Measurements from ENCODE around the gene CHEK2. TPM values are rescaled to one million over a fixed set of nuclear protein-coding genes. Genes with fewer than 3 reads are reported as not detected.

CHEK2 gene
- total and polyA plus RNA-seq, 10 of the 15 experiments (the other 5 are each of a cell fraction or from before 2014, with no cell fraction given), result 15.7 to 59.7 (median 22.7) TPM

- Histone ChIP-seq H3K79me2 (ENCODE audit: control insufficient read depth, insufficient read depth, low read length) (no peaks in the 10 kb centered on the region), H4K20me1 (ENCODE audit: control insufficient read depth, insufficient read depth) (no peaks in the 10 kb centered on the region), H3K4me1 (ENCODE audit: control insufficient read depth, insufficient read depth, low read length) (peaks cover 13% of the 10 kb centered on the region; the same call in 1 of the 2 replicates), H3K36me3 (ENCODE audit: control insufficient read depth in 2 of 2, insufficient read depth in 2 of 2, low read length in 1 of 2) (peaks cover 0 to 21% of the 10 kb centered on the region in 2 experiments; a peak in 2 of 4 replicates), H3K27ac (ENCODE audit: control insufficient read depth, insufficient read depth) (no peak overlapping the region), H2AFZ (ENCODE audit: control insufficient read depth, low read depth, low read length) (no peak overlapping the region), H3K27me3 (replicated peaks in 1 of 2; ENCODE audit: control insufficient read depth in 2 of 2, insufficient read depth in 2 of 2, low read length in 1 of 2) (no peaks in the 10 kb centered on the region), H3K4me2 (ENCODE audit: control insufficient read depth, insufficient read depth) (no peak overlapping the region), H3K4me3 (no peak overlapping the region), H3K9me3 (replicated peaks; ENCODE audit: control insufficient read depth, insufficient read depth, low read length) (no peaks in the 10 kb centered on the region; the same call in 2 of the 3 replicates), H3K9ac (ENCODE audit: control insufficient read depth, insufficient read depth, low read length) (no peak overlapping the region)
- WGBS (ENCODE audit: insufficient coverage, insufficient replicate concordance, low lambda C conversion rate, missing lambda C conversion rate), result 92% methylated on average over 6 of the region's 6 CpGs
- intact Hi-C loops (cut with micrococcal nuclease; ENCODE audit: unreplicated experiment), result no loop called here
- no peak for DNase-seq (ENCODE audit: low read depth, low spot score)
- RAD21 ChIA-PET (ENCODE audit: unreplicated experiment), result interaction anchor here (0.6 to 1.2 kb wide), 3 partner anchors 10 to 290 kb away, joined by 3 to 4 read pairs (median 3); no protein-coding TSS in a partner anchor
- TF ChIP-seq MYB (IDR thresholded peaks at IDR 0.05; ENCODE audit: borderline replicate concordance, low read depth, low read length), result no peak
- TF ChIP-seq HDAC6 (IDR thresholded peaks at IDR 0.05; ENCODE audit: unreplicated experiment), result no peak
- TF ChIP-seq RCOR1 (conservative IDR thresholded peaks at IDR 0.05; ENCODE audit: low read depth, low read length), result no peak
- BruUV-seq (replicated peaks), result no TSS peak
- ATAC-seq, result no peak
- POLR2A ChIA-PET, result interaction anchor here (2.6 kb wide), 1 partner anchor 10 kb away, joined by 9 read pairs; no protein-coding TSS in a partner anchor
- no peak for FAIRE-seq
- SMC1A ChIA-PET (ENCODE audit: uncharacterized antibody, unreplicated experiment), result interaction anchor here (2.9 kb wide), 1 partner anchor 11 kb away, joined by 22 read pairs; no protein-coding TSS in a partner anchor
- in situ Hi-C loops (cut with MboI), result no loop called here
- CTCF ChIA-PET, result interaction anchor here (1.0 to 1.4 kb wide), 2 partner anchors 10 to 73 kb away, joined by 3 to 4 read pairs; no protein-coding TSS in a partner anchor
Measured at GRCh38 chr22:28750471-28750881, 8.9 kb upstream of the CHEK2 start.

- RAD21 ChIA-PET (ENCODE audit: unreplicated experiment), result interaction anchor here (1.0 to 1.4 kb wide), 3 partner anchors 41 to 51 kb away, joined by 3 read pairs; no protein-coding TSS in a partner anchor
- Histone ChIP-seq H4K20me1 (ENCODE audit: control insufficient read depth, insufficient read depth) (no peaks in the 10 kb centered on the region), H3K36me3 (ENCODE audit: control insufficient read depth in 2 of 2, insufficient read depth in 2 of 2, low read length in 1 of 2) (peaks cover 2 to 24% of the 10 kb centered on the region in 2 experiments), H2AFZ (ENCODE audit: control insufficient read depth, low read depth, low read length) (no peak overlapping the region), H3K79me2 (ENCODE audit: control insufficient read depth, insufficient read depth, low read length) (peaks cover 20% of the 10 kb centered on the region), H3K9me3 (replicated peaks; ENCODE audit: control insufficient read depth, insufficient read depth, low read length) (no peaks in the 10 kb centered on the region; the same call in 2 of the 3 replicates), H3K27ac (ENCODE audit: control insufficient read depth, insufficient read depth) (no peak overlapping the region), H3K4me3 (no peak overlapping the region), H3K4me2 (ENCODE audit: control insufficient read depth, insufficient read depth) (no peak overlapping the region; the same call in 1 of the 2 replicates), H3K4me1 (ENCODE audit: control insufficient read depth, insufficient read depth, low read length) (peaks cover 15% of the 10 kb centered on the region), H3K9ac (ENCODE audit: control insufficient read depth, insufficient read depth, low read length) (no peak overlapping the region), H3K27me3 (replicated peaks in 1 of 2; ENCODE audit: control insufficient read depth in 2 of 2, insufficient read depth in 2 of 2, low read length in 1 of 2) (no peaks in the 10 kb centered on the region)
- POLR2A ChIA-PET, result interaction anchor here (0.5 to 1.7 kb wide), 5 partner anchors 13 to 484 kb away, joined by 3 to 4 read pairs (median 4); no protein-coding TSS in a partner anchor
- ATAC-seq (no peak), FAIRE-seq (no peak), DNase-seq (ENCODE audit: low read depth, low spot score) (no peak)
- CTCF ChIA-PET, result interaction anchor here (0.9 to 1.6 kb wide), 3 partner anchors 31 to 297 kb away, joined by 3 read pairs; no protein-coding TSS in a partner anchor
- BruUV-seq (replicated peaks), result no TSS peak
- WGBS (ENCODE audit: insufficient coverage, insufficient replicate concordance, low lambda C conversion rate, missing lambda C conversion rate), result 100% methylated on average over 3 of the region's 3 CpGs
- TF ChIP-seq KDM1A (IDR thresholded peaks at IDR 0.05; ENCODE audit: borderline replicate concordance) (no peak), FOXM1 (IDR thresholded peaks at IDR 0.05; ENCODE audit: low read depth, low read length) (no peak), NFYA (IDR thresholded peaks at IDR 0.05; ENCODE audit: borderline replicate concordance, low read depth, low read length) (no peak), IRF4 (IDR thresholded peaks at IDR 0.05; ENCODE audit: low read depth, low read length) (no peak), BMI1 (IDR thresholded peaks at IDR 0.05; ENCODE audit: borderline replicate concordance) (no peak), KAT2A (conservative IDR thresholded peaks at IDR 0.05; ENCODE audit: control insufficient read depth, low read depth, low read length) (no peak), SRF (IDR thresholded peaks at IDR 0.05; ENCODE audit: low read depth in 2 of 2, low read length in 2 of 2) (no peak), SP1 (IDR thresholded peaks at IDR 0.05; ENCODE audit: low read depth, low read length) (no peak), POLR2A (IDR thresholded peaks at IDR 0.05; ENCODE audit: low read depth, low read length) (no peak), NBN (IDR thresholded peaks at IDR 0.05) (no peak), POLR2AphosphoS5 (IDR thresholded peaks at IDR 0.05; ENCODE audit: low read length) (no peak), PAX5 (IDR thresholded peaks at IDR 0.05; ENCODE audit: borderline replicate concordance, low read depth, low read length) (no peak)
- intact Hi-C loops (cut with micrococcal nuclease; ENCODE audit: unreplicated experiment) (loop anchor here (2.0 to 5.0 kb wide), 2 partner anchors 29 to 48 kb away; partner anchors contain the start of gene CCDC117), in situ Hi-C loops (cut with MboI) (no loop called here)
- SMC1A ChIA-PET (ENCODE audit: uncharacterized antibody, unreplicated experiment), result interaction anchor here (0.8 to 1.9 kb wide), 7 partner anchors 13 to 86 kb away, joined by 3 to 8 read pairs (median 5); no protein-coding TSS in a partner anchor
Measured at GRCh38 chr22:28743852-28744251, 2.2 kb upstream of the CHEK2 start.

Data from GM12878 (cell line).